Mesenteric fat pad (tissue), 1 donor: ENCODE measurements around the gene TMEM53. TPM values are rescaled to one million over a fixed set of nuclear protein-coding genes. Genes with fewer than 3 reads are reported as not detected.
"Not testable (repeated sequence)": the region's sequence is repeated elsewhere in the genome, so short reads cannot be mapped to it uniquely, and the experiment has no call there.

Experiments
- DNase-seq: peaks from one replicate; pipeline ENCODE4 v3.0.0-alpha.2; 2020; ENCODE audit warnings: low spot score
- total RNA-seq: library from RNA; stranded (reverse); fragmentation: NEBNext Ultra II Directional; extraction: Animal tissue kit (Norgen Biotek cat#: 25700); gene quantifications from one replicate; pipeline ENCODE4 v1.2.1, GENCODE V29; 2021
- donor health status: DM: yes; HTN: yes; CAD: no.

Gene TMEM53
- total RNA-seq, 1 donor from 2014 or later: 16.8 TPM

GRCh38 chr1:44699375-44699774 is 25.1 kb upstream of the TMEM53 start:
- not testable (repeated sequence) for DNase-seq

- DNase-seq: no peak
Measured at GRCh38 chr1:44698138-44698537, 23.9 kb upstream of the TMEM53 start.

GRCh38 chr1:44696789-44697345 is 22.6 kb upstream of the TMEM53 start:
- peak; percentile 75 for DNase-seq

GRCh38 chr1:44696101-44696500 is 21.8 kb upstream of the TMEM53 start:
- DNase-seq: no peak

GRCh38 chr1:44695671-44696070 is 21.4 kb upstream of the TMEM53 start:
- DNase-seq: peak; percentile 22

- peak; percentile 33 for DNase-seq
Measured at GRCh38 chr1:44694863-44695478, 20.7 kb upstream of the TMEM53 start.

GRCh38 chr1:44693900-44694299 is 19.6 kb upstream of the TMEM53 start:
- DNase-seq: no peak

GRCh38 chr1:44693159-44693558 is 18.9 kb upstream of the TMEM53 start:
- DNase-seq: no peak

GRCh38 chr1:44689447-44689765 is 15.1 kb upstream of the TMEM53 start:
- no peak for DNase-seq

GRCh38 chr1:44688760-44689446 is 14.6 kb upstream of the TMEM53 start:
- DNase-seq: no peak

GRCh38 chr1:44685881-44686280 is 11.6 kb upstream of the TMEM53 start:
- DNase-seq: no peak

- peak; percentile 18 for DNase-seq
Measured at GRCh38 chr1:44685218-44685617, 10.9 kb upstream of the TMEM53 start.

GRCh38 chr1:44684525-44684924 is 10.2 kb upstream of the TMEM53 start:
- DNase-seq: peak; percentile 41

- peak; percentile 28 for DNase-seq
Measured at GRCh38 chr1:44682883-44683265, 8.6 kb upstream of the TMEM53 start.

GRCh38 chr1:44681905-44682882 is 7.9 kb upstream of the TMEM53 start:
- peak; percentile 41 for DNase-seq

- no peak for DNase-seq
Measured at GRCh38 chr1:44679468-44679867, 5.2 kb upstream of the TMEM53 start.

GRCh38 chr1:44678626-44679025 is 4.3 kb upstream of the TMEM53 start:
- DNase-seq: peak; percentile 45

- no peak for DNase-seq
Measured at GRCh38 chr1:44678120-44678519, 3.8 kb upstream of the TMEM53 start.

- no peak for DNase-seq
Measured at GRCh38 chr1:44677201-44677766, 3.0 kb upstream of the TMEM53 start.

GRCh38 chr1:44676484-44677200 is 2.4 kb upstream of the TMEM53 start:
- no peak for DNase-seq

GRCh38 chr1:44675186-44675585 is 905 bp upstream of the TMEM53 start:
- DNase-seq: no peak
